BE2C (cell line): ENCODE results near the gene C5orf46. TPM values are rescaled to one million over a fixed set of nuclear protein-coding genes. Genes with fewer than 3 reads are reported as not detected.
A peak's percentile ranks its signal among the peaks of the same experiment; 100 is the strongest.
"Not testable (repeated sequence)": the region's sequence is repeated elsewhere in the genome, so short reads cannot be mapped to it uniquely, and the experiment has no call there.

Source experiments
- DNase-seq: peaks from one replicate; pipeline ENCODE4 v3.0.0-alpha.2; 2020
- H3K27me3 ChIP-seq: fragments of 250-450 bp; sonication (Bioruptor Pico); 2 replicates; pipeline ENCODE4 v1.5.1; 2020; ENCODE audit warnings: mild to moderate bottlenecking
- H3K36me3 ChIP-seq: fragments of 250-450 bp; sonication (Bioruptor Pico); 2 replicates; pipeline ENCODE4 v1.5.1; 2020; ENCODE audit warnings: mild to moderate bottlenecking
- H3K4me1 ChIP-seq: fragments of 250-450 bp; sonication (Bioruptor Pico); 2 replicates; pipeline ENCODE4 v1.5.1; 2020
- H3K4me3 ChIP-seq: 2 replicates; pipeline ENCODE4 v1.5.1; 2011; ENCODE audit warnings: low read depth, low read length
- H3K9me3 ChIP-seq: fragments of 250-450 bp; sonication (Bioruptor Pico); 2 replicates; pipeline ENCODE4 v1.5.1; 2020
- polyA plus RNA-seq: library from polyadenylated mRNA; unstranded; fragments of >200 nt; gene quantifications from one replicate; pipeline ENCODE4 v1.2.1, GENCODE V29; 2012; ENCODE audit warnings: low read depth, missing spikeins; ENCODE audit not compliant: insufficient read length, insufficient read depth
- TF ChIP-seq, protein P1 (sequence below): IDR thresholded peaks from 2 replicates; pipeline ENCODE4 v1.5.1; 2012; ENCODE audit warnings: mild to moderate bottlenecking, low read depth, low read length

C5orf46 gene
- not detected for polyA plus RNA-seq

- no peaks in the 10 kb centered on the region for H3K9me3 ChIP-seq
- TF ChIP-seq, protein P1, sequence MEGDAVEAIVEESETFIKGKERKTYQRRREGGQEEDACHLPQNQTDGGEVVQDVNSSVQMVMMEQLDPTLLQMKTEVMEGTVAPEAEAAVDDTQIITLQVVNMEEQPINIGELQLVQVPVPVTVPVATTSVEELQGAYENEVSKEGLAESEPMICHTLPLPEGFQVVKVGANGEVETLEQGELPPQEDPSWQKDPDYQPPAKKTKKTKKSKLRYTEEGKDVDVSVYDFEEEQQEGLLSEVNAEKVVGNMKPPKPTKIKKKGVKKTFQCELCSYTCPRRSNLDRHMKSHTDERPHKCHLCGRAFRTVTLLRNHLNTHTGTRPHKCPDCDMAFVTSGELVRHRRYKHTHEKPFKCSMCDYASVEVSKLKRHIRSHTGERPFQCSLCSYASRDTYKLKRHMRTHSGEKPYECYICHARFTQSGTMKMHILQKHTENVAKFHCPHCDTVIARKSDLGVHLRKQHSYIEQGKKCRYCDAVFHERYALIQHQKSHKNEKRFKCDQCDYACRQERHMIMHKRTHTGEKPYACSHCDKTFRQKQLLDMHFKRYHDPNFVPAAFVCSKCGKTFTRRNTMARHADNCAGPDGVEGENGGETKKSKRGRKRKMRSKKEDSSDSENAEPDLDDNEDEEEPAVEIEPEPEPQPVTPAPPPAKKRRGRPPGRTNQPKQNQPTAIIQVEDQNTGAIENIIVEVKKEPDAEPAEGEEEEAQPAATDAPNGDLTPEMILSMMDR, result no peak
Measured at GRCh38 chr5:147906326-147907095, at the start of gene C5orf46. Gene C5orf46 (minus strand): TSS chr5:147906538. CDS start chr5:147906501, 37 bp downstream.

DNA sequence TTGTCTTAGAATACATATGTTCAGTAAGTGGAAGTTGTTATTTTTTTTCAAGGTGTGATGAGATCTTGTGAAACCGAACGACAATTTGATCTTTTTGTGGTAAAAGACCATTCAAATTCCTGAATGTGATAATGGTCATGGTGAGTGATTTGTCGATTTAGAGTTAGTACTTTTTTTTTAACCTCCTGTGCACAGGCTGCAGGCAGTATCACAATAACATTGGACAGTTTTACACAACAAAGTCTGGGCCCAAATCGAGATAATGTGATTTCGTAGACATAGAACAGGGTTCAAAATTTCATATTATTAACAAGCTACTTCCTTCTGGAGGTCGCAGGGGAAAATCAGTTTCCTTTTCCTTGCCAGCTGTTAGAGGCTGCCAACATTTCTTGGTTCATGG, 48.6 kb upstream of the C5orf46 start:
- no peak for DNase-seq
- Histone ChIP-seq H3K4me3 (no peak overlapping the region), H3K4me1 (no peaks in the 10 kb centered on the region), H3K9me3 (no peaks in the 10 kb centered on the region), H3K27me3 (no peaks in the 10 kb centered on the region), H3K36me3 (no peaks in the 10 kb centered on the region)
- TF ChIP-seq, protein P1, result no peak

More at GRCh38 chr5:147906326-147907095, at the start of gene C5orf46:
- Histone ChIP-seq H3K4me1 (no peaks in the 10 kb centered on the region), H3K27me3 (peaks cover 1% of the 10 kb centered on the region; the same call in 1 of the 2 replicates), H3K4me3 (no peak within 1 kb of the TSS), H3K36me3 (no peaks in the 10 kb centered on the region)
- no peak for DNase-seq

- TF ChIP-seq, protein P1, result peak; percentile 69
- H3K9me3 ChIP-seq, result no peaks in the 10 kb centered on the region
- H3K4me3 ChIP-seq, result no peak overlapping the region
- DNase-seq, result no peak
- no peaks in the 10 kb centered on the region for H3K36me3 ChIP-seq
- no peaks in the 10 kb centered on the region for H3K4me1 ChIP-seq
- no peaks in the 10 kb centered on the region for H3K27me3 ChIP-seq
Measured at GRCh38 chr5:147949711-147950573, 43.6 kb upstream of the C5orf46 start.

DNA sequence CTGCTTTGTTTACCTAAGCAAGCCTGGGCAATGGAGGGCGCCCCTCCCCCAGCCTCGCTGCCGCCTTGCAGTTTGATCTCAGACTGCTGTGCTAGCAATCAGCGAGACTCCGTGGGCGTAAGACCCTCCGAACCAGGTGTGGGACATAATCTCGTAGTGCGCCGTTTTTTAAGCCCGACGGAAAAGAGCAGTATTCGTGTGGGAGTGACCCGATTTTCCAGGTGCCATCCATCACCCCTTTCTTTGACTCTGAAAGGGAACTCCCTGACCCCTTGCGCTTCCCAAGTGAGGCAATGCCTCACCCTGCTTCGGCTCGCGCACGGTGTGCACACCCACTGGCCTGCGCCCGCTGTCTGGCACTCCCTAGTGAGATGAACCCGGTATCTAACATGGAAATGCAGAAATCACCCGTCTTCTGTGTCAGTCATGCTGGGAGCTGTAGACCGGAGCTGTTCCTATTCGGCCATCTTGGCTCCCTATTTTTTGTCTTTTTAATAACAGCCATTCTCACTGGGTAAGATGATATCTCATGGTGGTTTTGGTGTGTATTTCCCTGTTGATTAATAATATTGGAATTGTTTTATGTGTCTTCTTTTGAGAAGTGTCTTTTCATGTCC, 40.4 kb upstream of the C5orf46 start:
- H3K4me1 ChIP-seq, H3K9me3 ChIP-seq, H3K27me3 ChIP-seq, H3K36me3 ChIP-seq: not testable (repeated sequence)
- H3K4me3 ChIP-seq, result peak overlapping the region; percentile 51
- DNase-seq, result peak; percentile 13

DNA sequence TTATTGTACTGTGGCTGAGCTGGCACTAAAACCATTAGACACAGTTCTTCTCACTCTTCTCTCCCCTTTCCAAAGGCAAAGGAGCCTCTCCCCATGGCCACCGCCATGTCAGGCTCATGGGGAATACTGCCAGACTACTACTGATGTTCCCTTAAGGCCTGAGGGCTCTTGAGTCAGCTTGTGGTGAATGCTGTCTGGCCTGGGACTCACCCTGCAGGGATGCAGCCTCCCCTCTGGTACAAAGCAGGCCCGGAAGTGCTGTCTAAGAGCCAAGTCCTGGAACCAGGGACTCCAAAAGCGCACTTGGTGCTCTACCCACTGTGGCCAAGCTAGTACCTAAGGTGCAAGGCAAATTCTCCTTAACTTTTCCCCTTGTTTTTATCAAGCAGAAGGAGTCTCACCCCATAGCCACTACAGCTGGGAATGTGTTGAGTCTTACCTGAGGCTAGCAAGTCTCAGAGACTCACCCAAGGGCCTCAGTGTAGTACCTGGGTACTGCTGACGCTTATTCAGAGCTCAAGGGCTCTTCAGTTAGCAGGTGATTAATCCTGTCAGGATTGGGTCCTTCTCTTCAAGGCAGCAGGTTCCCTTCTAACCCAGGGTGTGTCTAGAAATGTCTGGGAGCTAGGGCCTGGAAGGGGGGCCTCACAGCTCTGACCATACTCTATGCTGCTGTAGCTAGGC, 33.2 kb upstream of the C5orf46 start:
- TF ChIP-seq, protein P1, result no peak
- peak; percentile 14 for DNase-seq
- Histone ChIP-seq H3K9me3 (no peaks in the 10 kb centered on the region), H3K4me1 (no peaks in the 10 kb centered on the region), H3K4me3 (no peak overlapping the region), H3K36me3 (no peaks in the 10 kb centered on the region), H3K27me3 (peaks cover 21% of the 10 kb centered on the region)

DNA sequence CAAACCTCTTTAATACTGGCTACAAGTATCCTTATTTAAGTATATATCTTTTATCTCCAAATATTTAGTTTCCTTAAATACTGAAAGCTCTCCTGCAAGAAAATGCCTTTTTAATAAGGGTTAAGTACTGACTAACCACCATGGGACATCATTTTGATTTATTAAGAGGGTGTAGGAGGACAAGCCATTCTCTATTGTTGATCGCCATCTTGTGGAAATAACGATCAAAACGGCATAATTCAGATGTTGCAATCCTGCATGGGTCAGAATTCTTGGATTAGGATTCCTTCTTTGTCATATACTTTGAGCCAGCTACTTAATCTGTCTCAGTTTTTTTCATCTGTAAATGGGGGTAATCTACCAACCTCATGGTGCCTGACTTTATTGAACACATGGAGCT, 28.7 kb upstream of the C5orf46 start:
- Histone ChIP-seq H3K4me1 (no peaks in the 10 kb centered on the region), H3K36me3 (no peaks in the 10 kb centered on the region), H3K9me3 (no peaks in the 10 kb centered on the region), H3K4me3 (no peak overlapping the region), H3K27me3 (peaks cover 26% of the 10 kb centered on the region)
- TF ChIP-seq, protein P1, result peak; percentile 47
- no peak for DNase-seq
